H9 (cell line): ENCODE measurements around the gene LPAR3. TPM values are rescaled to one million over a fixed set of nuclear protein-coding genes. Genes with fewer than 3 reads are reported as not detected.

Experiments used
- DNase-seq: peaks from one replicate; pipeline ENCODE4 v3.0.0-alpha.2; 2017
- H2AFZ ChIP-seq: one replicate; pipeline ENCODE4 v1.6.1; 2013; ENCODE audit warnings: mild to moderate bottlenecking, low read length, control low read depth, moderate library complexity
- H2AK5ac ChIP-seq: 2 replicates; pipeline ENCODE4 v1.6.1; 2013; ENCODE audit warnings: low read length, control low read depth, mixed read lengths; ENCODE audit not compliant: insufficient read length
- H2BK120ac ChIP-seq: one replicate; pipeline ENCODE4 v1.6.1; 2013; ENCODE audit warnings: low read depth, mild to moderate bottlenecking, low read length, control low read depth, inconsistent platforms; ENCODE audit not compliant: poor library complexity, severe bottlenecking
- H2BK12ac ChIP-seq: 2 replicates; pipeline ENCODE4 v1.6.1; 2013; ENCODE audit warnings: low read length, control low read depth, mixed read lengths, low read depth; ENCODE audit not compliant: insufficient read length
- H2BK15ac ChIP-seq: 2 replicates; pipeline ENCODE4 v1.6.1; 2013; ENCODE audit warnings: low read depth, low read length, control low read depth
- H2BK20ac ChIP-seq: one replicate; pipeline ENCODE4 v1.6.1; 2013; ENCODE audit warnings: low read depth, mild to moderate bottlenecking, low read length, control low read depth, inconsistent platforms; ENCODE audit not compliant: poor library complexity, severe bottlenecking
- H2BK5ac ChIP-seq: 2 replicates; pipeline ENCODE4 v1.6.1; 2013; ENCODE audit warnings: low read length, control low read depth, mixed read lengths; ENCODE audit not compliant: insufficient read length
- H3K14ac ChIP-seq: 2 replicates; pipeline ENCODE4 v1.6.1; 2013; ENCODE audit warnings: low read length, control low read depth; ENCODE audit not compliant: insufficient read depth
- H3K18ac ChIP-seq: 2 replicates; pipeline ENCODE4 v1.6.1; 2013; ENCODE audit warnings: low read depth, mild to moderate bottlenecking, mixed read lengths, low read length, control low read depth; ENCODE audit not compliant: insufficient read length
- H3K23ac ChIP-seq: 2 replicates; pipeline ENCODE4 v1.6.1; 2013; ENCODE audit warnings: low read length, control low read depth, mixed read lengths, low read depth; ENCODE audit not compliant: insufficient read length
- H3K23me2 ChIP-seq: 2 replicates; pipeline ENCODE4 v1.6.1; 2013; ENCODE audit warnings: low read depth, mild to moderate bottlenecking, mixed read lengths, low read length, control low read depth; ENCODE audit not compliant: insufficient read length, poor library complexity, severe bottlenecking
- H3K27ac ChIP-seq: 2 replicates; pipeline ENCODE4 v1.5.1; 2013; ENCODE audit warnings: low read length, control low read depth, mixed read lengths, low read depth; ENCODE audit not compliant: insufficient read length
- H3K27me3 ChIP-seq: 2 replicates; pipeline ENCODE4 v1.6.1; 2013; ENCODE audit warnings: low read length, control low read depth, inconsistent platforms; ENCODE audit not compliant: insufficient read depth
- H3K4ac ChIP-seq: 2 replicates; pipeline ENCODE4 v1.6.1; 2013; ENCODE audit warnings: low read depth, mild to moderate bottlenecking, control low read depth, inconsistent platforms, low read length, moderate library complexity
- H3K4me1 ChIP-seq: 2 replicates; pipeline ENCODE4 v1.6.1; 2013; ENCODE audit warnings: low read length, control low read depth, inconsistent platforms; ENCODE audit not compliant: insufficient read depth
- H3K4me2 ChIP-seq: 2 replicates; pipeline ENCODE4 v1.6.1; 2013; ENCODE audit warnings: low read length, control low read depth, mixed read lengths; ENCODE audit not compliant: insufficient read length, insufficient read depth
- H3K56ac ChIP-seq: 2 replicates; pipeline ENCODE4 v1.6.1; 2013; ENCODE audit warnings: low read depth, mild to moderate bottlenecking, mixed read lengths, low read length, control low read depth; ENCODE audit not compliant: insufficient read length
- H3K79me1 ChIP-seq: 2 replicates; pipeline ENCODE4 v1.6.1; 2013; ENCODE audit warnings: low read depth, mild to moderate bottlenecking, moderate library complexity, low read length, control low read depth, inconsistent platforms; ENCODE audit not compliant: insufficient read depth, poor library complexity, severe bottlenecking
- H3K79me2 ChIP-seq: 2 replicates; pipeline ENCODE4 v1.6.1; 2013; ENCODE audit warnings: low read length, control low read depth, inconsistent platforms; ENCODE audit not compliant: insufficient read depth
- H3K9ac ChIP-seq: 2 replicates; pipeline ENCODE4 v1.6.1; 2013; ENCODE audit warnings: low read length, control low read depth, mixed read lengths; ENCODE audit not compliant: insufficient read length; ENCODE audit errors: extremely low read depth
- H3K9me3 ChIP-seq: one replicate; pipeline ENCODE4 v1.6.1; 2013; ENCODE audit warnings: low read depth, low read length, inconsistent platforms; ENCODE audit not compliant: control insufficient read depth
- H3T11ph ChIP-seq: one replicate; pipeline ENCODE4 v1.6.1; 2013; ENCODE audit warnings: mild to moderate bottlenecking, low read length, control low read depth, inconsistent platforms
- H4K20me1 ChIP-seq: one replicate; pipeline ENCODE4 v1.6.1; 2013; ENCODE audit not compliant: control insufficient read depth, insufficient read length, insufficient read depth
- H4K5ac ChIP-seq: 2 replicates; pipeline ENCODE4 v1.6.1; 2013; ENCODE audit warnings: low read depth, mild to moderate bottlenecking, mixed read lengths, low read length, control low read depth; ENCODE audit not compliant: insufficient read length
- H4K8ac ChIP-seq: replicated peaks from 2 replicates; pipeline ENCODE4 v1.6.1; 2013; ENCODE audit warnings: low read length, control low read depth, mixed read lengths, low read depth; ENCODE audit not compliant: insufficient read length
- H4K91ac ChIP-seq: 2 replicates; pipeline ENCODE4 v1.6.1; 2013; ENCODE audit warnings: low read depth, mild to moderate bottlenecking, moderate library complexity, mixed read lengths, low read length, control low read depth; ENCODE audit not compliant: insufficient read length
- H3K27ac Mint-ChIP-seq, 3 experiments: 2 replicates in 2 of 3; 3 replicates in 1 of 3; pipeline ENCODE4 v1.8.0; 2020 to 2021; ENCODE audit warnings: mixed read lengths in 3 of 3, mild to moderate bottlenecking in 1 of 3, moderate library complexity in 1 of 3
- H3K27me3 Mint-ChIP-seq: 2 replicates; pipeline ENCODE4 v1.8.0; 2021; ENCODE audit warnings: low read depth, mild to moderate bottlenecking, moderate library complexity, mixed read lengths
- H3K36me3 Mint-ChIP-seq, 3 experiments: 2 replicates in 2 of 3; 3 replicates in 1 of 3; pipeline ENCODE4 v1.8.0; 2020 to 2021; ENCODE audit warnings: low read depth in 3 of 3, mixed read lengths in 3 of 3; ENCODE audit not compliant: insufficient read depth in 1 of 3
- H3K4me1 Mint-ChIP-seq, 2 experiments: 2 replicates each; pipeline ENCODE4 v1.8.0; 2020; ENCODE audit warnings: mixed read lengths in 2 of 2
- H3K4me3 Mint-ChIP-seq, 2 experiments: 2 replicates in 1 of 2; 3 replicates in 1 of 2; pipeline ENCODE4 v1.8.0; 2020 to 2021; ENCODE audit warnings: mild to moderate bottlenecking in 2 of 2, mixed read lengths in 2 of 2, moderate library complexity in 1 of 2
- H3K9me3 Mint-ChIP-seq, 2 experiments: 2 replicates in 1 of 2; 3 replicates in 1 of 2; pipeline ENCODE4 v1.8.0; 2020; ENCODE audit warnings: mild to moderate bottlenecking in 2 of 2, mixed read lengths in 2 of 2, moderate library complexity in 1 of 2
- CTCF ChIP-seq: fragments of 200-600 bp; sonication (generic); conservative IDR thresholded peaks from 3 replicates; pipeline ENCODE4 v1.8.0; 2021; ENCODE audit warnings: antibody characterized with exemption, mild to moderate bottlenecking
- WGBS: extraction: QIAGEN DNeasy Blood & Tissue Kit; methylation state at CpG from one replicate; pipeline ENCODE4 v1.1.7; 2013; ENCODE audit warnings: missing lambda C conversion rate, low lambda C conversion rate, mixed read lengths; ENCODE audit not compliant: insufficient read length; ENCODE audit errors: extremely low coverage; 5-methylcytosine and 5-hydroxymethylcytosine counted together
- total RNA-seq: library from RNA; stranded (reverse); gene quantifications from 2 replicates; pipeline ENCODE4 v1.2.1, GENCODE V29; 2021

The LPAR3 gene
- total RNA-seq, 1 experiment from 2014 or later = 3.0 TPM

DNA sequence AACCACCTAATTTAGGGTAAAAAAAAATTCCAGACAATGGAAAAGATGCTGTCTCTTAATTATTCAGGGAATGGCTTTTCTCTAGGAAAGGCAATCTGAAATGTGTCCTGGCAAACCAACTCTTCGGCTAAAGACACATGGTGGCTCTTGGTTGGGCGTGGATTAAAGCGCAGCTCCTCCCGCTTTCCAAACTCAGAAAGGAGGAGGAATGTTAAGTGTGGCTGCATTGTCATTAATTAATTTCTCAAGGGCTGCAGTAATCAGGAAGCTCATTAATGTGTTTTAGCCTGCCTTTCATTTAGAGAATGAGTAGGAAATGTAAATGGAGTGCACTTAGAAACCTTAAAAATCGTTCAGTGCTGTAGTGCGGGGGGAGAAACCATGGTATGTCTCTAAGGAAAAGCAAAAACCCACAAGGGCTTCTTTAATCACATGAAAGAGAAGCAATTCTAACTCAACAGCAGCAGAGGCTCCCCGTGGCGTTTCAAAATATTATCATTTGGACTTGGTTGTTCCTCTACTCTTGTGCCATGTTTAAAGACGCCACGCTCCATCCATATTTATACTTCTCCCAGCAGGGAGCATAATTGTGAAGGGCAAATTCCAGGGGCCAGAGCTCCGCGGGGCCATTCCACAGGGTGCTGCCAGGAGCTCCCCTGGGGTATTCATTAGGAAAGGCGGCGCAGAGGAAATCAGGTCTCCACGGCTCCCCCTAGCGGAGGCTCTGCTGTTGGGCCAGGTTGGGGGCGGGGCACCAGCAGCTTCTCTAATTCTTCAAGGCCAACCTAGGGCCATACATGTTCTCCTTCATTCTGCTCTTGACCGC, 110.8 kb downstream of the LPAR3 start:
- Histone ChIP-seq H3K23me2 (no peaks in the 10 kb centered on the region), H3K27ac (no peak overlapping the region), H2BK120ac (no peak overlapping the region), H2BK12ac (no peak overlapping the region), H3K27me3 (no peaks in the 10 kb centered on the region), H3K9ac (no peak overlapping the region), H3K79me1 (no peaks in the 10 kb centered on the region), H4K20me1 (no peaks in the 10 kb centered on the region), H3K4me1 (no peaks in the 10 kb centered on the region), H3K4me2 (peak overlapping the region; percentile 41), H3K56ac (no peak overlapping the region), H3K23ac (no peak overlapping the region), H3K18ac (no peak overlapping the region), H2AK5ac (no peak overlapping the region), H3K4ac (no peak overlapping the region), H3T11ph (no peak overlapping the region), H2BK5ac (no peak overlapping the region), H3K9me3 (no peaks in the 10 kb centered on the region), H3K14ac (no peak overlapping the region), H2AFZ (no peak overlapping the region), H3K79me2 (no peaks in the 10 kb centered on the region), H4K5ac (no peak overlapping the region), H2BK15ac (no peak overlapping the region), H4K91ac (no peak overlapping the region), H4K8ac (no peak overlapping the region), H2BK20ac (no peak overlapping the region)
- peak; percentile 89 for DNase-seq
- Mint-ChIP-seq H3K4me3 (peak overlapping the region; percentile 35 to 46; a peak in 2 of 5 replicates), H3K4me1 (peaks cover 6 to 10% of the 10 kb centered on the region in 2 experiments), H3K27ac (peak overlapping the region in 2 of 3 experiments; percentile 4 to 46; a peak in 2 of 7 replicates), H3K27me3 (peaks cover 6% of the 10 kb centered on the region; the same call in 1 of the 2 replicates), H3K9me3 (peaks cover 0 to 6% of the 10 kb centered on the region in 2 experiments; a peak in 2 of 5 replicates), H3K36me3 (peaks cover 0 to 3% (median 0%) of the 10 kb centered on the region in 3 experiments; a peak in 1 of 7 replicates)
- no CpG with 5 or more reads among the region's 18 CpGs for WGBS
- TF ChIP-seq CTCF = peak; percentile 92
